ENCODE results near the gene SCUBE1. TPM values are rescaled to one million over a fixed set of nuclear protein-coding genes. Genes with fewer than 3 reads are reported as not detected.

Gene SCUBE1
- polyA plus RNA-seq, 4 donors = 7.3 to 15.9 (median 9.0) TPM

GRCh38 chr22:43186272-43187170, 156.7 kb downstream of the SCUBE1 start, which contains the start of gene TTLL12:
TSS of gene TTLL12 (minus strand) at chr22:43187134. CDS start at chr22:43187069, 65 bp downstream.
- no peak for DNase-seq (ENCODE audit: low read depth in 4 of 4, low spot score in 2 of 4)

- no peak for DNase-seq (ENCODE audit: low read depth in 4 of 4, low spot score in 2 of 4)
Observed at GRCh38 chr22:43185860-43186261, 157.3 kb downstream of the SCUBE1 start.

- no peak for DNase-seq (ENCODE audit: low read depth in 4 of 4, low spot score in 2 of 4)
Observed at GRCh38 chr22:43183496-43184277, 159.5 kb downstream of the SCUBE1 start.

GRCh38 chr22:43182726-43183125, 160.4 kb downstream of the SCUBE1 start:
- no peak for DNase-seq (ENCODE audit: low read depth in 4 of 4, low spot score in 2 of 4)

GRCh38 chr22:43182118-43182517, 161.1 kb downstream of the SCUBE1 start:
- no peak for DNase-seq (ENCODE audit: low read depth in 4 of 4, low spot score in 2 of 4)

GRCh38 chr22:43181321-43182076, 161.7 kb downstream of the SCUBE1 start:
- no peak for DNase-seq (ENCODE audit: low read depth in 4 of 4, low spot score in 2 of 4)

GRCh38 chr22:43180670-43181069, 162.5 kb downstream of the SCUBE1 start:
- DNase-seq (ENCODE audit: low read depth in 4 of 4, low spot score in 2 of 4) = no peak

GRCh38 chr22:43179911-43180195, 163.3 kb downstream of the SCUBE1 start:
- DNase-seq (ENCODE audit: low read depth in 4 of 4, low spot score in 2 of 4) = no peak

GRCh38 chr22:43179146-43179910, 163.8 kb downstream of the SCUBE1 start:
- DNase-seq (ENCODE audit: low read depth in 4 of 4, low spot score in 2 of 4) = no peak

- DNase-seq (ENCODE audit: low read depth in 4 of 4, low spot score in 2 of 4) = no peak
Observed at GRCh38 chr22:43177479-43177878, 165.7 kb downstream of the SCUBE1 start.

GRCh38 chr22:43176090-43176489, 167.1 kb downstream of the SCUBE1 start:
- no peak for DNase-seq (ENCODE audit: low read depth in 4 of 4, low spot score in 2 of 4)

GRCh38 chr22:43174941-43175531, 168.1 kb downstream of the SCUBE1 start:
- no peak for DNase-seq (ENCODE audit: low read depth in 4 of 4, low spot score in 2 of 4)

- no peak for DNase-seq (ENCODE audit: low read depth in 4 of 4, low spot score in 2 of 4)
Observed at GRCh38 chr22:43173976-43174720, 169.0 kb downstream of the SCUBE1 start.

- no peak for DNase-seq (ENCODE audit: low read depth in 4 of 4, low spot score in 2 of 4)
Observed at GRCh38 chr22:43173566-43173965, 169.6 kb downstream of the SCUBE1 start.

- DNase-seq (ENCODE audit: low read depth in 4 of 4, low spot score in 2 of 4) = no peak
Observed at GRCh38 chr22:43172191-43172590, 171.0 kb downstream of the SCUBE1 start.

GRCh38 chr22:43171607-43172006, 171.6 kb downstream of the SCUBE1 start:
- DNase-seq (ENCODE audit: low read depth in 4 of 4, low spot score in 2 of 4) = no peak

- DNase-seq (ENCODE audit: low read depth in 4 of 4, low spot score in 2 of 4) = no peak
Observed at GRCh38 chr22:43171019-43171491, 172.1 kb downstream of the SCUBE1 start.

- DNase-seq (ENCODE audit: low read depth in 4 of 4, low spot score in 2 of 4) = no peak
Observed at GRCh38 chr22:43170131-43170480, 173.1 kb downstream of the SCUBE1 start.
